HepG2 (cell line): Measurements from ENCODE around the gene TBL3. TPM values are rescaled to one million over a fixed set of nuclear protein-coding genes. Genes with fewer than 3 reads are reported as not detected.

ENCODE experiments used
- DRAP1 ChIP-seq: IDR thresholded peaks from 2 replicates; pipeline ENCODE4 v1.6.1; 2016; ENCODE audit warnings: missing genetic modification reagents, missing compliant biosample characterization
- KDM5A ChIP-seq: fragments of 200-600 bp; sonication (generic); IDR thresholded peaks from 2 replicates; pipeline ENCODE4 v1.7.0; 2018; ENCODE audit warnings: antibody characterized with exemption, mild to moderate bottlenecking, low read length, borderline replicate concordance
- REST ChIP-seq, 2 experiments: IDR thresholded peaks; 2 replicates each; pipeline ENCODE4 v1.6.1; 2011 to 2012; ENCODE audit warnings: low read length in 2 of 2, borderline replicate concordance in 1 of 2, low read depth in 1 of 2, mild to moderate bottlenecking in 1 of 2, moderate library complexity in 1 of 2
- SKIL ChIP-seq: sonication (generic); formaldehyde crosslinking; IDR thresholded peaks from 2 replicates; pipeline ENCODE4 v1.8.0; 2022; ENCODE audit warnings: missing genetic modification reagents, mild to moderate bottlenecking, moderate library complexity, borderline replicate concordance
- TCF12 ChIP-seq, 2 experiments: fragments of 450-650 bp in 1 of 2; sonication (generic) in 1 of 2; formaldehyde crosslinking in 1 of 2; IDR thresholded peaks; 2 replicates each; pipeline versions ENCODE4 v1.6.1 to v1.8.0; 2017 to 2022; ENCODE audit warnings: antibody characterized with exemption in 1 of 2, mild to moderate bottlenecking in 1 of 2, missing genetic modification reagents in 1 of 2, moderate library complexity in 1 of 2
- TEAD3 ChIP-seq: optimal IDR thresholded peaks from 2 replicates; pipeline ENCODE3; 2016; ENCODE audit warnings: borderline replicate concordance
- YEATS4 ChIP-seq: sonication (generic); formaldehyde crosslinking; IDR thresholded peaks from 2 replicates; pipeline ENCODE4 v1.4.0; 2020; ENCODE audit warnings: missing genetic modification reagents, borderline replicate concordance
- ZFP90 ChIP-seq: sonication (generic); formaldehyde crosslinking; IDR thresholded peaks from 2 replicates; pipeline ENCODE4 v1.8.0; 2022; ENCODE audit warnings: missing genetic modification reagents, mild to moderate bottlenecking, inconsistent platforms, borderline replicate concordance
- ZMAT3 ChIP-seq: sonication (generic); formaldehyde crosslinking; conservative IDR thresholded peaks from 2 replicates; pipeline ENCODE4 v1.7.0; 2021; ENCODE audit warnings: missing genetic modification reagents
- ZNF407 ChIP-seq: sonication (generic); formaldehyde crosslinking; IDR thresholded peaks from one replicate; pipeline ENCODE4 v1.5.1; 2020; ENCODE audit warnings: mild to moderate bottlenecking, missing genetic modification reagents; ENCODE audit errors: not compliant biosample characterization
- ZSCAN20 ChIP-seq: sonication (generic); formaldehyde crosslinking; IDR thresholded peaks from 2 replicates; pipeline ENCODE4 v1.4.0; 2020; ENCODE audit warnings: missing genetic modification reagents, mild to moderate bottlenecking, borderline replicate concordance
- ZSCAN9 ChIP-seq: IDR thresholded peaks from 2 replicates; pipeline ENCODE4 v1.6.1; 2016; ENCODE audit warnings: borderline replicate concordance
- polyA plus RNA-seq, 8 experiments: library from polyadenylated mRNA; depleted of rRNA in 3 of 8; stranded (reverse) in 7 of 8; unstranded in 1 of 8; fragments of >200 nt; fragmentation: Illumina TruSeq in 4 of 8; extraction: Trizol in 4 of 8; gene quantifications; 2 replicates each; pipeline versions ENCODE4 v1.2.1 to v1.2.3, GENCODE V29; 2011 to 2016; ENCODE audit warnings: low read depth in 4 of 8, missing spikeins in 1 of 8, mixed read lengths in 1 of 8; ENCODE audit not compliant: insufficient read depth in 1 of 8
- total RNA-seq, 5 experiments: library from RNA; depleted of rRNA; stranded (reverse); fragments of >200 nt; fragmentation: Illumina TruSeq; extraction: Trizol; gene quantifications; 2 replicates each; pipeline ENCODE4 v1.2.3, GENCODE V29; 2016; ENCODE audit warnings: low read depth in 1 of 5

TBL3 gene
- total and polyA plus RNA-seq, 2 of the 13 experiments (the other 11 are each of a cell fraction or from before 2014, with no cell fraction given): 16.8 to 38.0 TPM

GRCh38 chr16:1932050-1933028 lies 39.5 kb upstream of the TBL3 start (continued):
- TF ChIP-seq ZSCAN9 (CRISPR knock-in tag) (no peak), REST (IDR thresholded peaks at IDR 0.05; ENCODE audit: borderline replicate concordance in 1 of 2, low read depth in 1 of 2, low read length in 2 of 2) (no peak), SKIL (CRISPR knock-in tag) (no peak), YEATS4 (CRISPR knock-in tag) (no peak), ZMAT3 (CRISPR knock-in tag) (peak; percentile 76; the same call in 1 of the 2 replicates), TEAD3 (no peak), DRAP1 (CRISPR knock-in tag) (no peak; the same call in 1 of the 2 replicates), ZSCAN20 (CRISPR knock-in tag) (no peak), ZFP90 (CRISPR knock-in tag) (no peak), ZNF407 (no peak), TCF12 (IDR thresholded peaks at IDR 0.05) (no peak), TCF12 (CRISPR knock-in tag; IDR thresholded peaks at IDR 0.05) (no peak), KDM5A (no peak)
